GM23338 (cell line): ENCODE results near the gene PPDPF. TPM values are rescaled to one million over a fixed set of nuclear protein-coding genes. Genes with fewer than 3 reads are reported as not detected.

ENCODE experiments used
- ATAC-seq: fragments of 200-7000 bp; cut with Tn5 transposase; 3 replicates; pipeline ENCODE4 v1.9.1; 2020
- DNase-seq: peaks from one replicate; pipeline ENCODE4 v3.0.0-alpha.2; 2015; ENCODE audit warnings: low spot score
- H2AFZ ChIP-seq: fragments of 200-600 bp; sonication (generic); 2 replicates; pipeline ENCODE4 v1.8.0; 2016; ENCODE audit warnings: antibody characterized with exemption, mild to moderate bottlenecking, moderate library complexity
- H3F3A ChIP-seq: fragments of 200-600 bp; sonication (generic); replicated peaks from 2 replicates; pipeline ENCODE4 v1.8.0; 2017; ENCODE audit warnings: antibody characterized with exemption, mixed run types, low read depth
- H3K27ac ChIP-seq: fragments of 200-600 bp; sonication (generic); 2 replicates; pipeline ENCODE4 v1.6.1; 2016; ENCODE audit warnings: low read depth
- H3K27me3 ChIP-seq: fragments of 200-600 bp; sonication (generic); 2 replicates; pipeline ENCODE4 v1.8.0; 2016; ENCODE audit warnings: mild to moderate bottlenecking, mixed run types, moderate library complexity; ENCODE audit not compliant: insufficient read depth
- H3K36me3 ChIP-seq: fragments of 200-600 bp; sonication (generic); 2 replicates; pipeline ENCODE4 v1.8.0; 2016; ENCODE audit warnings: mild to moderate bottlenecking; ENCODE audit not compliant: insufficient read depth
- H3K4me1 ChIP-seq: fragments of 200-600 bp; sonication (generic); 2 replicates; pipeline ENCODE4 v1.8.0; 2016; ENCODE audit warnings: mild to moderate bottlenecking, moderate library complexity; ENCODE audit not compliant: insufficient read depth
- H3K4me2 ChIP-seq: fragments of 200-600 bp; sonication (generic); 2 replicates; pipeline ENCODE4 v1.7.1; 2017; ENCODE audit warnings: mixed run types
- H3K4me3 ChIP-seq: fragments of 200-600 bp; sonication (generic); 2 replicates; pipeline ENCODE4 v1.6.1; 2016; ENCODE audit warnings: mixed run types
- H3K79me2 ChIP-seq: fragments of 200-600 bp; sonication (generic); replicated peaks from 2 replicates; pipeline ENCODE4 v1.8.0; 2017; ENCODE audit warnings: mild to moderate bottlenecking; ENCODE audit not compliant: insufficient read depth
- H3K9me2 ChIP-seq: fragments of 200-600 bp; sonication (generic); 2 replicates; pipeline ENCODE4 v1.8.0; 2017; ENCODE audit not compliant: insufficient read depth
- H4K20me1 ChIP-seq: fragments of 200-600 bp; sonication (generic); replicated peaks from 2 replicates; pipeline ENCODE4 v1.8.0; 2017; ENCODE audit warnings: mild to moderate bottlenecking; ENCODE audit not compliant: insufficient read depth
- H3K27ac Mint-ChIP-seq: 2 replicates; pipeline ENCODE4 v1.8.0; 2020; ENCODE audit warnings: inconsistent platforms, mild to moderate bottlenecking, moderate library complexity, mixed read lengths
- H3K27me3 Mint-ChIP-seq: 3 replicates; pipeline ENCODE4 v1.8.0; 2022; ENCODE audit warnings: low read depth, mild to moderate bottlenecking, moderate library complexity, mixed read lengths, inconsistent platforms; ENCODE audit not compliant: insufficient read depth, poor library complexity
- H3K36me3 Mint-ChIP-seq: 3 replicates; pipeline ENCODE4 v1.8.0; 2021; ENCODE audit warnings: low read depth, mild to moderate bottlenecking, inconsistent platforms, moderate library complexity, mixed read lengths
- H3K4me1 Mint-ChIP-seq: 3 replicates; pipeline ENCODE4 v1.8.0; 2020; ENCODE audit warnings: mild to moderate bottlenecking, inconsistent platforms, mixed read lengths
- H3K4me3 Mint-ChIP-seq: 3 replicates; pipeline ENCODE4 v1.8.0; 2021; ENCODE audit warnings: moderate library complexity, mild to moderate bottlenecking, inconsistent platforms, mixed read lengths
- H3K9me3 Mint-ChIP-seq: 3 replicates; pipeline ENCODE4 v1.8.0; 2020; ENCODE audit warnings: moderate library complexity, mild to moderate bottlenecking, inconsistent platforms, mixed read lengths
- CREB1 ChIP-seq: fragments of 250-450 bp; sonication (Bioruptor Pico); IDR thresholded peaks from 2 replicates; pipeline ENCODE4 v1.5.0; 2020; ENCODE audit warnings: low read depth, mild to moderate bottlenecking, moderate library complexity
- EZH2phosphoT487 ChIP-seq: fragments of 200-600 bp; sonication (generic); IDR thresholded peaks from one replicate; pipeline ENCODE4 v1.8.1; 2018; ENCODE audit warnings: antibody characterized with exemption; ENCODE audit not compliant: unreplicated experiment
- POLR2AphosphoS5 ChIP-seq: IDR thresholded peaks from 2 replicates; pipeline ENCODE4 v1.6.1; 2016; ENCODE audit warnings: antibody characterized with exemption, low read depth
- ZNF114 ChIP-seq: fragments of 250-450 bp; sonication (Bioruptor Pico); IDR thresholded peaks from 2 replicates; pipeline ENCODE4 v1.5.0; 2020; ENCODE audit warnings: mild to moderate bottlenecking, moderate library complexity
- ZNF331 ChIP-seq: fragments of 250-450 bp; sonication (Bioruptor Pico); IDR thresholded peaks from 2 replicates; pipeline ENCODE4 v1.5.0; 2020; ENCODE audit warnings: low read depth, mild to moderate bottlenecking, moderate library complexity
- polyA plus RNA-seq: library from polyadenylated mRNA; unstranded; fragments of >200 nt; fragmentation: Nextera tagmentation; extraction: Ambion mirVana; gene quantifications from 2 replicates; pipeline ENCODE4 v1.2.1, GENCODE V29; 2016
- total RNA-seq: library from RNA; depleted of rRNA; stranded (reverse); fragments of >200 nt; shearing (Covaris generic); gene quantifications from 2 replicates; pipeline ENCODE4 v1.2.3, GENCODE V29; 2014
- TF ChIP-seq, protein P1 (sequence below), 2 experiments: fragments of 200-600 bp in 1 of 2; sonication (generic) in 1 of 2; conservative IDR thresholded peaks; 2 replicates each; pipeline versions ENCODE4 v1.5.1 to v1.6.1; 2016 to 2017; ENCODE audit warnings: antibody characterized with exemption in 2 of 2, low read depth in 2 of 2, mild to moderate bottlenecking in 2 of 2, moderate library complexity in 1 of 2
- TF ChIP-seq, protein P2 (sequence below): IDR thresholded peaks from 2 replicates; pipeline ENCODE4 v1.6.1; 2016; ENCODE audit warnings: antibody characterized with exemption

Gene PPDPF
- total and polyA plus RNA-seq, 2 experiments from 2014 or later = 83.9 to 141 TPM

DNA sequence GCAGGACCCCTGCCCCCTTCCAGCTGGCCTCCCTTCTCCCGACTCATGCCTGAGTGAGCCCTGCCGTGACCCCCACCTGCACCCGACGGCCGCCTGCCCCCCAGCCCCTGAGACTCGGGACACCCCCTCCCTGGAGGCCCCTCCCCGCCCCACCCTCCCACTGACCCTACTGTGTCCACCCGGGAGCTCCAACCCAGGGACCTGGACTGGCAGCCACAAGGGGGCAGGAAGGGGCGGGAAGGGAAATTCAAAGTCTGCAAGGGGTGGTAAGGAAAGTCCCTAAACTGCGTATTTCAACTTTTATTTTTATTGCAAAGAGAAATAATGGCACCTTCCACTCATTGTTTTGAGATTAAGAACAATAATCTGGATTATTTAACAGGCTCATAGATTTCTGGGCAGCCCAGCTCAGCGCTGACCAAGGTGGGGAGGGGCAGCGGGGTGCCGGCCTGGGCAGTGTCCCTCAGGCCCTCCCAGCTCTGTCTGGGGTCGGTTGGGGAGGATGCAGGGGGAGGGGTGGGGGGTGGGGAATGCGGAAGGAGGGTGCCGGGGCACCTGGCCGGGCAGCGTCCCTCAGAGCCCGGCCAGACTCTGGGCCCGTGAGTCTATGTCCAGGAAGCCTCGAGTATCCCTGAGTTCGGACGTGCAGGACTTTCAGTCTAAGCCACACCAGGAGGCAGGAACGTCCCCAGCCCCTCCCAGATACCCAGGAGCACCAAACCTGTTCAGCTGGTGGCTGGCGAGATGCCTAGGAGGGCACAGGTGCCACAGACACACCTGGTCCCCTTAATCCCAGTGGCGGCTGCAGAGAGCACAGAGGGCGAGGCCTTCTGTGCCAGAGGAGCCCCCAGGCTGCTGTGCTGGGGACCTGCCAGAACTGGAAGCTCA is 17.9 kb downstream of the PPDPF start:
- Histone ChIP-seq H3K79me2 (no peaks in the 10 kb centered on the region), H3K4me2 (peak overlapping the region; percentile 84), H3K4me3 (peak overlapping the region; percentile 51; the same call in 1 of the 2 replicates), H2AFZ (peak overlapping the region; percentile 32; the same call in 1 of the 2 replicates), H3F3A (no peaks in the 10 kb centered on the region), H3K27me3 (no peaks in the 10 kb centered on the region), H4K20me1 (no peaks in the 10 kb centered on the region), H3K36me3 (no peaks in the 10 kb centered on the region), H3K27ac (no peak overlapping the region), H3K4me1 (no peaks in the 10 kb centered on the region), H3K9me2 (no peaks in the 10 kb centered on the region)
- Mint-ChIP-seq H3K4me1 (peaks cover 5% of the 10 kb centered on the region; the same call in 2 of the 3 replicates), H3K27me3 (peaks cover 9% of the 10 kb centered on the region), H3K9me3 (no peaks in the 10 kb centered on the region; the same call in 2 of the 3 replicates), H3K36me3 (no peaks in the 10 kb centered on the region; the same call in 2 of the 3 replicates), H3K27ac (no peak overlapping the region), H3K4me3 (peak overlapping the region; percentile 60; the same call in 2 of the 3 replicates)
- no peak for TF ChIP-seq ZNF114 (CRISPR knock-in tag)
- TF ChIP-seq, protein P1, sequence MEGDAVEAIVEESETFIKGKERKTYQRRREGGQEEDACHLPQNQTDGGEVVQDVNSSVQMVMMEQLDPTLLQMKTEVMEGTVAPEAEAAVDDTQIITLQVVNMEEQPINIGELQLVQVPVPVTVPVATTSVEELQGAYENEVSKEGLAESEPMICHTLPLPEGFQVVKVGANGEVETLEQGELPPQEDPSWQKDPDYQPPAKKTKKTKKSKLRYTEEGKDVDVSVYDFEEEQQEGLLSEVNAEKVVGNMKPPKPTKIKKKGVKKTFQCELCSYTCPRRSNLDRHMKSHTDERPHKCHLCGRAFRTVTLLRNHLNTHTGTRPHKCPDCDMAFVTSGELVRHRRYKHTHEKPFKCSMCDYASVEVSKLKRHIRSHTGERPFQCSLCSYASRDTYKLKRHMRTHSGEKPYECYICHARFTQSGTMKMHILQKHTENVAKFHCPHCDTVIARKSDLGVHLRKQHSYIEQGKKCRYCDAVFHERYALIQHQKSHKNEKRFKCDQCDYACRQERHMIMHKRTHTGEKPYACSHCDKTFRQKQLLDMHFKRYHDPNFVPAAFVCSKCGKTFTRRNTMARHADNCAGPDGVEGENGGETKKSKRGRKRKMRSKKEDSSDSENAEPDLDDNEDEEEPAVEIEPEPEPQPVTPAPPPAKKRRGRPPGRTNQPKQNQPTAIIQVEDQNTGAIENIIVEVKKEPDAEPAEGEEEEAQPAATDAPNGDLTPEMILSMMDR (conservative IDR thresholded peaks at IDR 0.05; ENCODE audit: low read depth in 2 of 2) = peak in 1 of 2 experiments; percentile 62; a peak in 2 of 4 replicates
- peak; percentile 66 for DNase-seq
- ATAC-seq = peak; percentile 28

DNA sequence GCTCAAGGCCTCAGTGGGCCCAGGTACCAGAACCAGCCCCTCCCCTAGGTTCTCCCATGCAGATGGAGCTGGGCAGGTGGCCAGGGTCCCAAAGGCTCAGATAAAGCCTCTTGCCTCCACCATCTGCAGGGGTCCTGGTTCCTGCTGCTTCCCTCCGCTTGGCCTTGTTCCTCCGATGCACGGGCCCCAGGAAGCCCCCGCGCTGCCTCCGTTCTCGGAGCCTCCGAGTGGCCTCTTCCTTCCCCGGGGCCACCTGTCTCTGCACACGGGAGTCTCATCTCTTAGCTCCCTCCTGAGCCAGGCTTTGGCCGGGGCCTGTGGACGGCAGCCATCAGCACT is 18.5 kb downstream of the PPDPF start:
- H4K20me1 ChIP-seq = no peaks in the 10 kb centered on the region
- no peak overlapping the region for H3K4me2 ChIP-seq
- Mint-ChIP-seq H3K9me3 (no peaks in the 10 kb centered on the region; the same call in 2 of the 3 replicates), H3K27me3 (peaks cover 9% of the 10 kb centered on the region), H3K36me3 (peaks cover 4% of the 10 kb centered on the region; the same call in 1 of the 3 replicates), H3K27ac (no peak overlapping the region), H3K4me1 (peaks cover 8% of the 10 kb centered on the region), H3K4me3 (no peak overlapping the region)
- H3K27me3 ChIP-seq = no peaks in the 10 kb centered on the region
- H3F3A ChIP-seq = no peaks in the 10 kb centered on the region
- no peaks in the 10 kb centered on the region for H3K4me1 ChIP-seq
- no peak overlapping the region for H3K27ac ChIP-seq
- no peak overlapping the region for H3K4me3 ChIP-seq
- H3K9me2 ChIP-seq = no peaks in the 10 kb centered on the region
- no peaks in the 10 kb centered on the region for H3K36me3 ChIP-seq
- peak overlapping the region; percentile 32; the same call in 1 of the 2 replicates for H2AFZ ChIP-seq
- DNase-seq (no peak), ATAC-seq (no peak)
- no peak for TF ChIP-seq CREB1 (CRISPR knock-in tag)
- TF ChIP-seq ZNF331 (CRISPR knock-in tag) = no peak
- TF ChIP-seq EZH2phosphoT487 = no peak
- TF ChIP-seq, protein P2, sequence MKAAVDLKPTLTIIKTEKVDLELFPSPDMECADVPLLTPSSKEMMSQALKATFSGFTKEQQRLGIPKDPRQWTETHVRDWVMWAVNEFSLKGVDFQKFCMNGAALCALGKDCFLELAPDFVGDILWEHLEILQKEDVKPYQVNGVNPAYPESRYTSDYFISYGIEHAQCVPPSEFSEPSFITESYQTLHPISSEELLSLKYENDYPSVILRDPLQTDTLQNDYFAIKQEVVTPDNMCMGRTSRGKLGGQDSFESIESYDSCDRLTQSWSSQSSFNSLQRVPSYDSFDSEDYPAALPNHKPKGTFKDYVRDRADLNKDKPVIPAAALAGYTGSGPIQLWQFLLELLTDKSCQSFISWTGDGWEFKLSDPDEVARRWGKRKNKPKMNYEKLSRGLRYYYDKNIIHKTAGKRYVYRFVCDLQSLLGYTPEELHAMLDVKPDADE = no peak
- no peak for TF ChIP-seq POLR2AphosphoS5
- no peaks in the 10 kb centered on the region for H3K79me2 ChIP-seq
